Brain microvascular endothelial cell (primary cell): ENCODE data around the gene TTC23L.

Experiments used
- DNase-seq: peaks from one replicate; pipeline ENCODE4 v3.0.0-alpha.2; 2020
- H3K27ac ChIP-seq: fragments of 250-450 bp; sonication (Bioruptor Pico); 2 replicates; pipeline ENCODE4 v1.5.1; 2020; ENCODE audit warnings: mild to moderate bottlenecking, moderate library complexity
- H3K27me3 ChIP-seq: fragments of 250-450 bp; sonication (Bioruptor Pico); replicated peaks from 2 replicates; pipeline ENCODE4 v1.5.1; 2020; ENCODE audit warnings: mild to moderate bottlenecking
- H3K36me3 ChIP-seq: fragments of 250-450 bp; sonication (Bioruptor Pico); replicated peaks from 2 replicates; pipeline ENCODE4 v1.5.1; 2020; ENCODE audit warnings: mild to moderate bottlenecking
- H3K4me3 ChIP-seq: 2 replicates; pipeline ENCODE4 v1.5.1; 2011; ENCODE audit warnings: low read depth, mild to moderate bottlenecking, control low read depth, low read length, moderate library complexity
- CTCF ChIP-seq: IDR thresholded peaks from 2 replicates; pipeline ENCODE4 v1.5.1; 2011; ENCODE audit warnings: low read depth, mild to moderate bottlenecking, moderate library complexity, low read length, control low read depth, inconsistent platforms; ENCODE audit errors: missing control alignments
- in situ Hi-C: cut with HindIII; loops from 2 replicates; pipeline ENCODE4 v1.10.0; 2017; ENCODE audit warnings: low sequenced_read_pairs, low pct_ligation_motif_present

Gene TTC23L

GRCh38 chr5:34844999-34845398 lies 6.0 kb downstream of the TTC23L start:
- H3K27ac ChIP-seq = no peak overlapping the region
- no peak overlapping the region for H3K4me3 ChIP-seq
- no peak for TF ChIP-seq CTCF
- in situ Hi-C loops = no loop called here
- no peaks in the 10 kb centered on the region for H3K36me3 ChIP-seq
- no peak for DNase-seq
- H3K27me3 ChIP-seq = no peaks in the 10 kb centered on the region

GRCh38 chr5:34847056-34847455 lies 8.1 kb downstream of the TTC23L start:
- Histone ChIP-seq H3K27ac (no peak overlapping the region), H3K4me3 (no peak overlapping the region), H3K36me3 (no peaks in the 10 kb centered on the region), H3K27me3 (no peaks in the 10 kb centered on the region)
- no peak for TF ChIP-seq CTCF
- in situ Hi-C loops = no loop called here
- no peak for DNase-seq

- H3K27ac ChIP-seq = no peak overlapping the region
- no peak overlapping the region for H3K4me3 ChIP-seq
- no peak for TF ChIP-seq CTCF
- no peaks in the 10 kb centered on the region for H3K27me3 ChIP-seq
- in situ Hi-C loops = no loop called here
- no peaks in the 10 kb centered on the region for H3K36me3 ChIP-seq
- no peak for DNase-seq
Observed at GRCh38 chr5:34847552-34847951, 8.6 kb downstream of the TTC23L start.

- H3K36me3 ChIP-seq = no peaks in the 10 kb centered on the region
Observed at GRCh38 chr5:34848230-34848629, 9.3 kb downstream of the TTC23L start.

GRCh38 chr5:34849253-34849652 lies 10.3 kb downstream of the TTC23L start:
- Histone ChIP-seq H3K27me3 (no peaks in the 10 kb centered on the region), H3K4me3 (no peak overlapping the region), H3K36me3 (no peaks in the 10 kb centered on the region), H3K27ac (no peak overlapping the region)
- no peak for TF ChIP-seq CTCF
- no peak for DNase-seq
- in situ Hi-C loops = no loop called here

More at GRCh38 chr5:34848230-34848629, 9.3 kb downstream of the TTC23L start:
- H3K27me3 ChIP-seq = no peaks in the 10 kb centered on the region
- DNase-seq = no peak
- in situ Hi-C loops = no loop called here
- no peak for TF ChIP-seq CTCF
- no peak overlapping the region for H3K4me3 ChIP-seq
- no peak overlapping the region for H3K27ac ChIP-seq

GRCh38 chr5:34854459-34855174 lies 15.7 kb downstream of the TTC23L start:
- no peak for DNase-seq
- in situ Hi-C loops = no loop called here
- Histone ChIP-seq H3K27me3 (no peaks in the 10 kb centered on the region), H3K36me3 (no peaks in the 10 kb centered on the region), H3K27ac (no peak overlapping the region), H3K4me3 (no peak overlapping the region)
- no peak for TF ChIP-seq CTCF
